Measurements from ENCODE around the gene DHRSX. TPM values are rescaled to one million over a fixed set of nuclear protein-coding genes. Genes with fewer than 3 reads are reported as not detected.

The DHRSX gene
- total and polyA plus RNA-seq, 9 of the 15 experiments (the other 6 are each of a cell fraction or from before 2014, with no cell fraction given): 0.59 to 11.0 (median 6.2) TPM

- no peak overlapping the region for H3K9ac ChIP-seq (ENCODE audit: insufficient read depth in 1 of 2, low read depth in 2 of 2, low read length in 2 of 2)
- peaks cover 7% of the 10 kb centered on the region; the same call in 1 of the 2 replicates for H3K9me3 ChIP-seq (replicated peaks; ENCODE audit: control insufficient read depth, insufficient read depth, low read depth, low read length)
- no TSS peak for BruUV-seq (replicated peaks)
- H3K4me1 ChIP-seq (replicated peaks in 1 of 2; ENCODE audit: control insufficient read depth in 2 of 2, insufficient read depth in 2 of 2, low read length in 2 of 2): peaks cover 11 to 14% of the 10 kb centered on the region in 2 experiments; a peak in 3 of 5 replicates
- intact Hi-C loops (cut with micrococcal nuclease) (no loop called here), in situ Hi-C loops (cut with MboI) (no loop called here)
- no peaks in the 10 kb centered on the region for H3K79me2 ChIP-seq (ENCODE audit: control insufficient read depth, insufficient read depth, low read length)
- H3K27me3 ChIP-seq (ENCODE audit: control insufficient read depth in 2 of 2, insufficient read depth in 2 of 2, low read length in 2 of 2): no peaks in the 10 kb centered on the region
- POLR2A ChIA-PET: no interaction called here
- WGBS (ENCODE audit: insufficient coverage, low coverage, missing lambda C conversion rate): no CpG with 5 or more reads among the region's 1 CpG
- peak; percentile 80 for FAIRE-seq
- ATAC-seq: no peak
- no peak overlapping the region for H3K27ac ChIP-seq (ENCODE audit: extremely low read depth, low read depth, low read length)
- H3K4me3 ChIP-seq: no peak overlapping the region
- no peaks in the 10 kb centered on the region for H3K9me1 ChIP-seq (ENCODE audit: control insufficient read depth, insufficient read depth, low read length)
- H4K20me1 ChIP-seq (replicated peaks; ENCODE audit: control insufficient read depth, insufficient read depth, low read length): no peaks in the 10 kb centered on the region
- DNase-seq (ENCODE audit: extremely low read depth in 1 of 4, low spot score in 3 of 4): no peak
- no peaks in the 10 kb centered on the region for H3K36me3 ChIP-seq (ENCODE audit: control insufficient read depth, insufficient read depth, low read length)
- CTCF ChIA-PET (ENCODE audit: low intra/inter-chr PET ratio): no interaction called here
- no peak overlapping the region for H2AFZ ChIP-seq (ENCODE audit: low read depth, low read length)
- H3K4me2 ChIP-seq (ENCODE audit: insufficient read depth, low read length): no peak overlapping the region
- TF ChIP-seq UBTF (IDR thresholded peaks at IDR 0.05; ENCODE audit: borderline replicate concordance in 1 of 2, low read depth in 2 of 2, low read length in 2 of 2): no peak
- TF ChIP-seq CBFA2T2 (conservative IDR thresholded peaks at IDR 0.05): peak; percentile 54
- no peak for TF ChIP-seq CREB1 (IDR thresholded peaks at IDR 0.05)
- no peak for TF ChIP-seq CREB1 (CRISPR knock-in tag; IDR thresholded peaks at IDR 0.05)
- TF ChIP-seq NCOR1 (IDR thresholded peaks at IDR 0.05): 0 out of 2 replicates have a peak, but pooled peaks have one; percentile 21
- no peak for TF ChIP-seq HDAC2 (IDR thresholded peaks at IDR 0.05)
- TF ChIP-seq TAL1 (IDR thresholded peaks at IDR 0.05): peak; percentile 50; the same call in 1 of the 2 replicates
- peak; percentile 43 to 55; a peak in 2 of 4 replicates for TF ChIP-seq TRIM24 (IDR thresholded peaks at IDR 0.05)
- TF ChIP-seq HLTF (IDR thresholded peaks at IDR 0.05): no peak
- no peak for TF ChIP-seq POLR3A (IDR thresholded peaks at IDR 0.05; ENCODE audit: borderline replicate concordance, extremely low read depth, insufficient read depth, insufficient read length)
- TF ChIP-seq ZNF146 (CRISPR knock-in tag; IDR thresholded peaks at IDR 0.05; ENCODE audit: unreplicated experiment): no peak
- no peak for TF ChIP-seq MYC (IDR thresholded peaks at IDR 0.05; ENCODE audit: low read depth, low read length)
- no peak for TF ChIP-seq MYC (CRISPR knock-in tag; IDR thresholded peaks at IDR 0.05; ENCODE audit: borderline replicate concordance, low read depth)
- peak; percentile 70 for TF ChIP-seq CBFA2T3 (IDR thresholded peaks at IDR 0.05)
- peak; percentile 32 for TF ChIP-seq ARID1B (IDR thresholded peaks at IDR 0.05)
- no peak for TF ChIP-seq RBM15 (IDR thresholded peaks at IDR 0.05; ENCODE audit: insufficient read depth, low read length)
- TF ChIP-seq, protein P1, sequence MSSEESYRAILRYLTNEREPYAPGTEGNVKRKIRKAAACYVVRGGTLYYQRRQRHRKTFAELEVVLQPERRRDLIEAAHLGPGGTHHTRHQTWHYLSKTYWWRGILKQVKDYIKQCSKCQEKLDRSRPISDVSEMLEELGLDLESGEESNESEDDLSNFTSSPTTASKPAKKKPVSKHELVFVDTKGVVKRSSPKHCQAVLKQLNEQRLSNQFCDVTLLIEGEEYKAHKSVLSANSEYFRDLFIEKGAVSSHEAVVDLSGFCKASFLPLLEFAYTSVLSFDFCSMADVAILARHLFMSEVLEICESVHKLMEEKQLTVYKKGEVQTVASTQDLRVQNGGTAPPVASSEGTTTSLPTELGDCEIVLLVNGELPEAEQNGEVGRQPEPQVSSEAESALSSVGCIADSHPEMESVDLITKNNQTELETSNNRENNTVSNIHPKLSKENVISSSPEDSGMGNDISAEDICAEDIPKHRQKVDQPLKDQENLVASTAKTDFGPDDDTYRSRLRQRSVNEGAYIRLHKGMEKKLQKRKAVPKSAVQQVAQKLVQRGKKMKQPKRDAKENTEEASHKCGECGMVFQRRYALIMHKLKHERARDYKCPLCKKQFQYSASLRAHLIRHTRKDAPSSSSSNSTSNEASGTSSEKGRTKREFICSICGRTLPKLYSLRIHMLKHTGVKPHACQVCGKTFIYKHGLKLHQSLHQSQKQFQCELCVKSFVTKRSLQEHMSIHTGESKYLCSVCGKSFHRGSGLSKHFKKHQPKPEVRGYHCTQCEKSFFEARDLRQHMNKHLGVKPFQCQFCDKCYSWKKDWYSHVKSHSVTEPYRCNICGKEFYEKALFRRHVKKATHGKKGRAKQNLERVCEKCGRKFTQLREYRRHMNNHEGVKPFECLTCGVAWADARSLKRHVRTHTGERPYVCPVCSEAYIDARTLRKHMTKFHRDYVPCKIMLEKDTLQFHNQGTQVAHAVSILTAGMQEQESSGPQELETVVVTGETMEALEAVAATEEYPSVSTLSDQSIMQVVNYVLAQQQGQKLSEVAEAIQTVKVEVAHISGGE (CRISPR knock-in tag; IDR thresholded peaks at IDR 0.05): no peak
Observed at GRCh38 chrX:2313864-2314640, 186.7 kb downstream of the DHRSX start.
